ENCODE measurements around the gene PRSS56.

GRCh38 chr2:232494542-232494941, 25.6 kb upstream of the PRSS56 start:
- no peak for TF ChIP-seq POLR2AphosphoS5 (IDR thresholded peaks at IDR 0.05)
- TF ChIP-seq, protein P1, sequence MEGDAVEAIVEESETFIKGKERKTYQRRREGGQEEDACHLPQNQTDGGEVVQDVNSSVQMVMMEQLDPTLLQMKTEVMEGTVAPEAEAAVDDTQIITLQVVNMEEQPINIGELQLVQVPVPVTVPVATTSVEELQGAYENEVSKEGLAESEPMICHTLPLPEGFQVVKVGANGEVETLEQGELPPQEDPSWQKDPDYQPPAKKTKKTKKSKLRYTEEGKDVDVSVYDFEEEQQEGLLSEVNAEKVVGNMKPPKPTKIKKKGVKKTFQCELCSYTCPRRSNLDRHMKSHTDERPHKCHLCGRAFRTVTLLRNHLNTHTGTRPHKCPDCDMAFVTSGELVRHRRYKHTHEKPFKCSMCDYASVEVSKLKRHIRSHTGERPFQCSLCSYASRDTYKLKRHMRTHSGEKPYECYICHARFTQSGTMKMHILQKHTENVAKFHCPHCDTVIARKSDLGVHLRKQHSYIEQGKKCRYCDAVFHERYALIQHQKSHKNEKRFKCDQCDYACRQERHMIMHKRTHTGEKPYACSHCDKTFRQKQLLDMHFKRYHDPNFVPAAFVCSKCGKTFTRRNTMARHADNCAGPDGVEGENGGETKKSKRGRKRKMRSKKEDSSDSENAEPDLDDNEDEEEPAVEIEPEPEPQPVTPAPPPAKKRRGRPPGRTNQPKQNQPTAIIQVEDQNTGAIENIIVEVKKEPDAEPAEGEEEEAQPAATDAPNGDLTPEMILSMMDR (IDR thresholded peaks at IDR 0.05) = no peak
- no peak for TF ChIP-seq POLR2A (IDR thresholded peaks at IDR 0.05)
- TF ChIP-seq EP300 (IDR thresholded peaks at IDR 0.05) = no peak
